ENCODE measurements around the gene NEXN.

- TF ChIP-seq POLR2A (IDR thresholded peaks at IDR 0.05), result no peak
- no peak for TF ChIP-seq CTCF (IDR thresholded peaks at IDR 0.05)
Observed at GRCh38 chr1:77955709-77956108, 67.3 kb downstream of the NEXN start.
